ENCODE data around the gene MT1E. TPM values are rescaled to one million over a fixed set of nuclear protein-coding genes. Genes with fewer than 3 reads are reported as not detected.
"Not testable (repeated sequence)": the region's sequence is repeated elsewhere in the genome, so short reads cannot be mapped to it uniquely, and the experiment has no call there.

Gene MT1E
- total RNA-seq, 1 experiment from 2014 or later = 89.4 TPM

GRCh38 chr16:56672171-56672570, 46.6 kb downstream of the MT1E start:
- DNase-seq (ENCODE audit: low read depth) = not testable (repeated sequence)

GRCh38 chr16:56672761-56673536, 47.4 kb downstream of the MT1E start:
- no peak for DNase-seq (ENCODE audit: low read depth)

- DNase-seq (ENCODE audit: low read depth) = peak; percentile 13
Observed at GRCh38 chr16:56673921-56674320, 48.3 kb downstream of the MT1E start.

GRCh38 chr16:56674570-56674969, 49.0 kb downstream of the MT1E start:
- not testable (repeated sequence) for DNase-seq (ENCODE audit: low read depth)

GRCh38 chr16:56675685-56676210, 50.2 kb downstream of the MT1E start:
- DNase-seq (ENCODE audit: low read depth) = no peak

Other genes with a start within 250 kb of the MT1E start
- 128 and 196 TPM in 2 replicates for gene AMFR, start 200.2 kb upstream of the MT1E start, total RNA-seq (2014; rRNA removed; shearing (Covaris generic))
- gene NUDT21, start 174.4 kb upstream of the MT1E start, total RNA-seq (2014; rRNA removed; shearing (Covaris generic)) = 83.5 and 172 TPM in 2 replicates
- 103 and 105 TPM in 2 replicates for gene OGFOD1, start 174.2 kb upstream of the MT1E start, total RNA-seq (2014; rRNA removed; shearing (Covaris generic))
- 60.4 and 62.6 TPM in 2 replicates for gene BBS2, start 105.8 kb upstream of the MT1E start, total RNA-seq (2014; rRNA removed; shearing (Covaris generic))
- not detected in 2 replicates for gene MT4, start 60.7 kb upstream of the MT1E start, total RNA-seq (2014; rRNA removed; shearing (Covaris generic))
- not detected in 2 replicates for gene MT3, start 36.3 kb upstream of the MT1E start, total RNA-seq (2014; rRNA removed; shearing (Covaris generic))
- gene MT2A, start 17.2 kb upstream of the MT1E start, total RNA-seq (2014; rRNA removed; shearing (Covaris generic)) = 521 and 535 TPM in 2 replicates
- 0.22 and 1.4 TPM in 2 replicates for gene MT1M, start 6.9 kb downstream of the MT1E start, total RNA-seq (2014; rRNA removed; shearing (Covaris generic))
- 9.6 TPM in 1 of 2 replicates, not detected in the other for gene MT1A, start 12.9 kb downstream of the MT1E start, total RNA-seq (2014; rRNA removed; shearing (Covaris generic))
- gene MT1B, start 26.1 kb downstream of the MT1E start, total RNA-seq (2014; rRNA removed; shearing (Covaris generic)) = not detected in 2 replicates
- gene MT1F, start 32.2 kb downstream of the MT1E start, total RNA-seq (2014; rRNA removed; shearing (Covaris generic)) = 12.8 and 13.0 TPM in 2 replicates
- 2.9 and 6.1 TPM in 2 replicates for gene MT1G, start 42.3 kb downstream of the MT1E start, total RNA-seq (2014; rRNA removed; shearing (Covaris generic))
- gene MT1H, start 44.0 kb downstream of the MT1E start, total RNA-seq (2014; rRNA removed; shearing (Covaris generic)) = not detected in 2 replicates
- gene MT1X, start 56.7 kb downstream of the MT1E start, total RNA-seq (2014; rRNA removed; shearing (Covaris generic)) = 200 and 232 TPM in 2 replicates
- 106 and 123 TPM in 2 replicates for gene NUP93, start 104.3 kb downstream of the MT1E start, total RNA-seq (2014; rRNA removed; shearing (Covaris generic))
- gene SLC12A3, start 239.4 kb downstream of the MT1E start, total RNA-seq (2014; rRNA removed; shearing (Covaris generic)) = not detected in 2 replicates